GM21786 (cell line): ENCODE results near the gene PTGS2.
"Not testable (repeated sequence)": the region's sequence is repeated elsewhere in the genome, so short reads cannot be mapped to it uniquely, and the experiment has no call there.

Experiments used
- ATAC-seq: cut with Tn5 transposase; IDR thresholded peaks from one replicate; pipeline ENCODE4 v1.9.1; 2021; ENCODE audit not compliant: unreplicated experiment

Gene PTGS2

DNA sequence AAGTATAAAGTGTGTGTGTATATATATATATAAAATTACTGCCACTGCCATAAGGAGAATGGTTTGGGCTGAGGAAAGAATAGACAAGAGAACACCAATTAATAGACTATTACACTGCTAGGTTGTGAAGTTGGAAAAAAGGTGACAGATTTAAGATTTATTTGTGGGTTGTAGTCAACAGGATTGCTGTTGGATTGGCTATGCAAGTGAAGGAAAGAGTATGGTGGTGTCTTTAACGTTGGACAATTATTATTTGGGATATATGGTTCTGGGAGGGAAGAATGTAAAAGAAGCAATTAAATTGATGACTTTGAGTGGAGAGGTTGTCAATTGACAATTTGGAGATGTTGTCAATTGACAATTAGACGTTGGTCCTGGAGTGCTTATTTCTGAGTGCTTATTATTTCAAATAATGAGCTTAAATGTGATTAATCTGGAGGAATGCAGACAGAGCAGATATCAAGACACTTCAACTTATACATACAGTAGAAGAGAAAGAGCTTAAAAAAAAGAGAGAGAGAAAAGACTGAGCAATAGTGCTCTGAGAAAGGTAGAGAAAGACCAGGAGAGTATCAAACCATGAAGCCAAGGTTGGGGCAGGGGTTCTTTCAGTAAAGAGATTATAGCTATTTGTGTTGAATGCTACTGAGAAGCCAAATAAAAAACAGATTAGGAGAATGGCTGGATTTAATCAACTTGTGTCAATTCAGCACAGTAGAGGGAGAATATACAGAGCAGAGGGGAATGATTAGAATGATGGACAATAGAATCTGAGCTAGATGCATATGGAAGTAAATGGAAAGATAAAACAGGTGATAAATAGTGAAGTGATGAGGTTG is 9.7 kb downstream of the PTGS2 start:
- ATAC-seq = no peak

DNA sequence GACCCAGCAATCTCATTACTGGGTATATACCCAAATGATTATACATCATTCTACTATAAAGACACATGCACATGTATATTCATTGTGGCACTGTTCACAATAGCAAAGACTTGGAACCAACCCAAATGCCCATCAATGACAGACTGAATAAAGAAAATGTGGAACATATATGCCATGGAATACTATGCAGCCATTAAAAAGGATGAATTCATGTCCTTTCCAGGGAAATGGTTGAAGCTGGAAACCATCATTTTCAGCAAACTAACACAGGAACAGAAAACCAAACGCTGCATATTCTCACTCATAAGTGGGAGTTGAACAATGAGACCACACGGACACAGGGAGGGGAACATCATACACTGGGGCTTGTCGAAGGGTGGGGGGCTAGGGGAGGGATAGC is 10.4 kb downstream of the PTGS2 start:
- not testable (repeated sequence) for ATAC-seq

DNA sequence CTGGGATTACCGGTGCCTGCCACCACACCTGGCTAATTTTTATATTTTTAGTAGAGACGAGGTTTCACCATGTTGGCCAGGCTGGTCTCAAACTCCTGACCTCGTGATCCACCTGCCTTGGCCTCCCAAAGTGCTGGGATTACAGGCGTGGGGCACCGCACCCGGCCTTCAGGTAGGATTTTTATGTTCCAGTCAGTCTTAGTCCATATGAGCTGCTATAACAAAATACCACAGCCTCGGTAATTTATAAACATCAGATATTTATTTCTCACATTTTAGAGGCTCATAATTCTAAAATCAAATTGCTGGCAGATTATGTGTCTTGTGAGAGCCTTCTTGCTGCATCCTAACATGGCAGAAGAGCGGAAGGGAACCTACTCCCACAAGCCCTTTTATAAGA is 16.0 kb downstream of the PTGS2 start:
- ATAC-seq = not testable (repeated sequence)

DNA sequence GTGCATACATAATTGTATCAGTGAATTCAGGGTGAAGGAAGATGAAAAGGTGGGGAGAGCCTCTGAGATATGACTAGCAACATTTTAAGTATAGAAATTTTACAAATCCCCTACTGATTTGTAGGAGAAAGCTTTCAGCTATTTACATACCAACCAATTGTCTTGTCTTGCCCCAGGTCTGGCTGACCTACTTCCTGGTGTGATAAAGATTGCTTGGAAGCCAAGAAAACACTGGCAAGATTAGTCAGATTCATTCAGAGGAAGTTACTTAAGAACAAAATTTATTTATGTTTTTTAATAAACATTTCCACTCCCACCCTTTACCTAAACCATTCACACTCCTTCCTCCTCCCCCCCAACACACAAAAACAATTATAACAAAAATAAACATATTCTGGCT is 17.5 kb downstream of the PTGS2 start:
- ATAC-seq = no peak

DNA sequence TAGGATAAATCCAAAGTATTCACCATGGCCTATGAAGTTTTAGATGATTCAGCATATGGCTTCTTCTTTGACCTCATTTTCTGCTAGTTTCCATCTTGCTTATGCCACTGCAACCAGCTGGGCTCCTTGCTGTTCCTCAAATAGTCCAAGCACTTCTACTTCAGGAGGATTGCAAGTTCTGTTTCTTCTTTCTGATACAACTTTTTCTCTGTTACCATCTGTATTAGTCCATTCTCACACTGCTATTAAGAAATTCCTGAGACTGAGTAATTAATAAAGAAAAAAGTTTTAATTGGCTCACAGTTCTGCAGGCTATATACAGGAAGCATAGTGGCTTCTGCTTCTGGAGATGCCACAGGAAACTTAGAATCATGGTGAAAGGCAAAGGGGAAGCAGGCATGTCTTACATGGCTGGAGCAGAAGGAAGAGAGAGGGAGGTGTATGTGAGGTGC is 20.3 kb downstream of the PTGS2 start:
- no peak for ATAC-seq

DNA sequence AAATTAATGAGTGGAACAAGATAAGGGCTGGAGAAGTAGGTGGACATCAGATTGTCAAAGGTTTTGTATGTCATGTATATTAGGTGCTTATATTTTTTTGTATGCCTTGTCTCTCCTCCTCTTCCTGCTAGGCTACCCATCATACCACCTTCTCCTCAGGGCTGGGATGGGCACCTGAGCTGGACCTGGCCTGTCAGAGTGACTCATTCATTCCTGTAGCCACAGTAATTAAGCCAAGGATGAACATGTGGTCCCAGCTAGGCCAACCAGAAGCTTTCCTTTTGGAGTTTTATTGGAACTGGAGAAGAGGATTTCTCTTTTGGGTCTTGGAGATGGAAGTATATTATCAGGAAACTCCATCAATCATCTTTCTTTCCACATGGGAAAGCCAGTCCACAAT is 21.2 kb downstream of the PTGS2 start:
- ATAC-seq = no peak

DNA sequence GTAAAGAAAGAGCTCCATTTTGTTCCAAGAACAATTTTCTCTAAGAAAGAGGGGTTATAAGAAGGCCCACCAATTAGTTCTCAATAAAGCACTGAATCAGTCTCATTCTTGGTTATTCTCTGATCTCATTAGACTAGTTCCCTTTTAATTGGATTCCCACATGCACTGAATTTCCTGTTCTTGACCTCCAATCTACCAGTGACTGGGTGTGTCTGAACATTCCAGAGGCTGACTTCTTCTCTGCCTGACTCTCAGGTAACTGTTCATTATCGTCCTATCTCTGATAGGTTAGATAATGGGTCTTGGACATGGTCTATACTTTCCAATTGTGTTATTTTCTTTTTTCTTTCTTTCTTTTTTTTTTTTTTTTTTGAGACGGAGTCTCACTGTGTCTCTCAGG is 22.7 kb downstream of the PTGS2 start:
- no peak for ATAC-seq

DNA sequence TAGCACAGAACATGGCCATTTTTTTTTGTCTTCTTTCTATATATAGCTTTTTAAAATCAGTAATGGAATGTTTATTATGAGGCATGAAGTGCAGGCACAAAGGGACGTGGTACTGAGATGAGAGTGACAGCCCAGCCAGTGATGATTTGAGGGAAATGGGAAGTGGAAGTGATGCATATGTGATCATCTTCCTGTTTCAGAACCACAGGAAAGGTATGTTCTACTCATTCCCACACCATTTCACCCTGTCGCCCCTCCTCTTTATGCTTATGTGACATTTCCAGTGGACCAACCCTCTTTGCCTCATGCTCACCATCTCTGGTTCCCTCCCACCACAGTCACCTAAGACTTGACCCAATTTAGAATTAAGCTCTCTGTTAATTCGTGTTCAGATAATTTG is 24.3 kb downstream of the PTGS2 start:
- no peak for ATAC-seq

DNA sequence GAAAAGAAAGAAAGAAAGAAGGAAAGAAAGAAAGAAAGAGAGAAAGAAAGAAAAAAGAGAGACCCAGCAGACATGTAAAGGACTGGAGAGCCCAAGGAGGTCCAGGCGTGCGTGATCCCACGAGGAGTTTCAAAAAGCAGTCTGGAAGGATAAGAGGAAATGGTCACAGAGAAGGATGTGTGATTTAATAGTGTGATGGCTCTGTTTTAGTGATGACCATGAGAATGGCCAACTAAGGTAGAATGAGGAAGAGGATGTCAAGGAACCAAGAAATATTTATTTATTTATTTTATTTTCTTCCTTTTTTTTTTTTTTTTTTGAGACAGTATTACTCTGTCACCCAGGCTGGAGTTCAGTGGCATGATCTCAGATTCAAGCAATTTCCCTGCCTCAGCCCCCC is 25.5 kb downstream of the PTGS2 start:
- no peak for ATAC-seq

DNA sequence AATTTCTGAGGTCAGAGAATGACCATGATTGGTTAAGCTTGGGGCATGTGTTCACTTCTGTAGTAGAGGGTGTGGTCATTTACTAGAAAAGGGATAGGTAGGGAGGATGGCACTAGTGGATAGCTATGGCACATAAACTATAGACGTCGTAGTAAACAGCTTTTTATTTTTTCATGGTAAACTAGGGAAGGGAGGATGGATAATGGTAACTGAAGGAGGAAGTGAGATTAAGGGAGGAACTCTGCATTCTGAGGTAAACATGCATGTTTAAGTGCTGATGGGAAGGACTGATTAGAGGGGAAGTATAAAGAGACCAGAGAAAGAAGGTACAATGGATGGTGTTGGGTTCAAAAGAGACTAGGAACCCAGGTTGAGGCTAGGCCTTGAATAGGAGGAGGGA is 26.9 kb downstream of the PTGS2 start:
- no peak for ATAC-seq

DNA sequence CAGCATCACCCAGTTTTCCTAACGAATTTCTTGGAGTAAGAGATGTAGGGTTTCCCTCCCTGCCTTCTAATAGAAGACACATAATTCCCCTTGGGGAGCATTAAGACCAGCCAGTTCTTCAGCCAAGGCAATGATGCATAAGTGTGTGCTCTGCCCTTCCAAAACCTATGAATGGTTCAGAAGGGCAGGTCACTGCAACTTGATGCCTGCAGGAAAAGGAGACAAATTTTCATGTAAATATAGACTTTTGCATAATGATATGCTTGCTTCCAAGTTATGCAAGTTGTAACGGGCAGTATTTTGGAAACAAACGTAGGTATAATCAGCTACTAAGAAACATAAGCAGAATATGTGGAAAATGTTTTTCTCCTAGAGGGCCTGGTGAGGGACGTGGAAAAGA is 31.6 kb downstream of the PTGS2 start:
- ATAC-seq = no peak

DNA sequence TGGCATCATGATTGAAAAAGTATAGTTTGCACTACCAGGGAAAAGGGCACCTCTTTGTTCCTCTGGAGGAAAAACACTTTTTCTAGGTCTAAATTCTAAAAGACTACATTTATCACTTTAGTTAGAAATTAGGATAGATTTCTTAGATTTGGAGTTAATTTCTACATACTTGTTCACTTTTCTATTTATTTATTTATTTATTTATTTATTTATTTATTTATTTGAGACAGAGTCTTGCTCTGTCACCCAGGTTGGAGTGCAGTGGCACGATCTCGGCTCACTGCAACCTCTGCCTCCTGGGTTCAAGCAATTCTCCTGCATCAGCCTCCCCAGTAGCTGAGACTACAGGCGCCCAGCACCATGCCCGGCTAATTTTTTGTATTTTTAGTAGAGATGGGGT is 32.2 kb downstream of the PTGS2 start:
- not testable (repeated sequence) for ATAC-seq

DNA sequence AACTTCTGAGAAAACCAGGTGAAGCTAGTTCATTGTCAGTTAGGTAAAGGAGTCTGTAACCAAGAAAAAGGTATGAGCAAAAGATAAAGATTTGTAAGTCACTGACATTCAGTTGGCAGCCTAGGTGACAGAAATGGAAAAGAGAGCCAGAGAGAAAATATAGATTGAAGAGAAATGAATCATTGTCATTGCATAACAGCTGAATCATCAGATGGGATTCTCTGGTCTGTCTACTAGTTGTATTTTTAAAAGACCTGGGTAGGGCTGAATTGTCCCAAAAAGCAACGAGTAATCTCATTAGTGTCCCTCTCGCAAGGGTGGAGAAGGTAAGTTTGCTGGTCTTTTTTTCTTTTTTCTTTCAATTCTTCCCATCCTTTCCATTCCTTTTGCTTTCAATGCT is 36.6 kb downstream of the PTGS2 start:
- no peak for ATAC-seq

DNA sequence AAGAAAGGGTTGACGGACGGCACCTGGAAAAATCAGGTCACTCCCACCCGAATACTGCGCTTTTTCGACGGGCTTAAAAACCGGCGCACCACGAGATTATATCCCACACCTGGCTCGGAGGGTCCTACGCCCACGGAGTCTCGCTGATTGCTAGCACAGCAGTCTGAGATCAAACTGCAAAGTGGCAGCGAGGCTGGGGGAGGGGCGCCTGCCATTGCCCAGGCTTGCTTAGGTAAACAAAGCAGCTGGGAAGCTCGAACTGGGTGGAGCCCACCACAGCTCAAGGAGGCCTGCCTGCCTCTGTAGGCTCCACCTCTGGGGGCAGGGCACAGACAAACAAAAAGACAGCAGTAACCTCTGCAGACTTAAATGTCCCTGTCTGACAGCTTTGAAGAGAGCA is 42.7 kb downstream of the PTGS2 start:
- ATAC-seq = not testable (repeated sequence)

DNA sequence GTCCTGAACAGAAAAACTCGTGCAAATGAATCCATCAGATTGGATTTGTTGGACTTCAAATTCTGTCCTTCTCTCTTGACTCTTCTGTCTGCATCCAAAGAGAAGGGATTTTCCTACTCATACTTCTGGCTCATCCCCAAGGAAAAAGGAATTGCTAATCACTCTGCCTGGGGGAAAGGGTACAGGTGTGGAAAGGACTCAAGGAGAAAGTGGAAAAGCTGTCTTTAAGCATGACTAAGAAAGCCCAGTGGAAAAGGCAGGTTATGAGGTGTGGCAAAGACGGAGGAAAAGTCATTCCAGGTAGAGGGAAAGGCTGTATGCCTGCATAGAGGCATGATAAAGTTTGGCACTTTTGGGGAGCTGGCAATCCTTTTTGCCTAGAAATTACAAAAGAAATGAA is 43.4 kb downstream of the PTGS2 start:
- ATAC-seq = no peak

DNA sequence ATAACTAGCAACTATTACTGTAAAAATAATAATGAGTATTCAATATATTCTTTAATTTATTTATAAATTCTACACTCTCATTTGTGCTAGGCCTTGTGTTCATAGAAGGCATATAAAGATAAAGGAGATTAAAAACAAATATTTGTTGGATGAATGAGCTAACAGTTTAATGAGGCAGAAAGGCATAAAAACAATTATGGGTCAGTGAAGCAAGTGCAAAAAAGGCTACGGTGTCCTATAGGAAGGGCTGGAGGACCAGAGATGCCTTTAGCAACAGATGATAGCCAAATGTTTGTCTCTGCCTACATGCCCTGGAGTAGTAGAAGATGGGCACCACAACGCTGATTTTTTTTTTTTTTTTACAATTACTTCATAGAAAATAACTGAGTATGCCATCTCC is 45.7 kb downstream of the PTGS2 start:
- no peak for ATAC-seq

DNA sequence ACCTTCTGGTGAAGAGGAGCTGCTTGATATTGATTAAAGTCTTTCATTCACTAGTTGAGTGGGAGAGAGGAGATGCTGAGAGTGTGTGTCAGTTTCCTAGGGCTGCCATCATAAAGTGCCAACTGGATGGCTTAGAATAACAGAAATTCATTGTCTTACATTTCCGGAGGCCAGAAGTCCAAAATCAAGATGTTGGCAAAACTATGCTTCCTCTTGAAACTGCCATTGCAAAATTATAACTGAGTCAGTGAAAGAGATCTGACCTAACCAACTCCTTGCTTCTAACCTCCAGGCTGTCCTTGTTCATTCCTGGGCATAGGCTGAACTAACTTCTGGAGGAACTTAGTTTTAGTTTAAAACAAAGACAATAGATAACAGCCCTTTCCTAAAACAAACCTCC is 47.1 kb downstream of the PTGS2 start:
- ATAC-seq = no peak

DNA sequence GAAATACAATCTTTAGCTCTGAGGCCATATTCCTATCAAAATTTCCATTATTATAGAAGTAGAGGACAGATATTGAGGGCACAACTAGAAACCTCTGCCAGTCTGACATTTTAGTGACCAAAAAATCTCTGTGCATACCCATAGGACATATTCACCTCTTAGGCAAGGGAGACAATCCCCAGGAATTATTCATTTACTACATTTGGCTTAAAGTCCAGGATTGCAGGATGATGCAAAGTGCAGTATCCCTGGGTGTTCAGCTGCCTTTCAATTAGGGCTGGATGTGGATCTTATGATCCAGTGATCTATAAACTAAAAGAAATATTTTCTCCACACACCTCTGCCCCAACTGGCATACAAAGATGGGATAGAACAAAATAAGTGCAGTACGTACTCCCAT is 50.9 kb downstream of the PTGS2 start:
- no peak for ATAC-seq

DNA sequence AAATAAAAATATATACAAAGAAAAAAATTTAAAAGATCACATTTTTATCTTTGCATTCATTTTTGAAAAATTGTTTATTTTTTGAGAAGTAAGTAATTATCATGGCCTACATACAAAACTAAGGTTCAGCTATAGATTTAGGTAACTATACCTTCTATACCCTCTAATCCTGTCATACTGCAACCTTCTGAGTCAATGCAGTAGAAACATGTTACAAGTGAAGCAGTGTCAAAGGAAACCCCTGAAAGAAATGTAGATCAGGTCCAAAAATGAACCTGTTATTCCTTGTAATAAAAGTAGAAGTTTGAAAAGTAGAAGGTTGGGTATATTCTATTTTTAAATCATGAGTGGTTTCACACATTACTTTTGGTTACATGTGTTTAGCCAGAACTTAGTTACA is 51.3 kb downstream of the PTGS2 start:
- no peak for ATAC-seq

DNA sequence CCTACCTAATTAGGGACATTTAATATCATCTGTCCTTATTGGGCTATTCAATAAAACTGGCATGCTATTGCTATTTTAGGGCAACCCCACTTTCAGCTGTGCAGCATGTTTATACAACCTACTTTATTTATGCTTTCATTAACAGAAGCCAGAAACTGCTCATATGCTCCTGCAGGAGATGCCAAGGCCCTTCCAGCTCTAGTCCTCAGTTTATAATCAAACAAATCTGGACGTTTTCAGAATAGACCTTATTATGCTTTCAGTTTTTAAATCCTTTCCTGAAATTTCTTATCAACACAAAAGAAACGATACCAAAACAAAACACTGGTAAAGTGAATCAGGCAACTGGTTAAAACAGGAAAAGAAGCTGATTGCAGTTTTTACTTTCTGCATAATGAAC is 53.2 kb downstream of the PTGS2 start:
- no peak for ATAC-seq

DNA sequence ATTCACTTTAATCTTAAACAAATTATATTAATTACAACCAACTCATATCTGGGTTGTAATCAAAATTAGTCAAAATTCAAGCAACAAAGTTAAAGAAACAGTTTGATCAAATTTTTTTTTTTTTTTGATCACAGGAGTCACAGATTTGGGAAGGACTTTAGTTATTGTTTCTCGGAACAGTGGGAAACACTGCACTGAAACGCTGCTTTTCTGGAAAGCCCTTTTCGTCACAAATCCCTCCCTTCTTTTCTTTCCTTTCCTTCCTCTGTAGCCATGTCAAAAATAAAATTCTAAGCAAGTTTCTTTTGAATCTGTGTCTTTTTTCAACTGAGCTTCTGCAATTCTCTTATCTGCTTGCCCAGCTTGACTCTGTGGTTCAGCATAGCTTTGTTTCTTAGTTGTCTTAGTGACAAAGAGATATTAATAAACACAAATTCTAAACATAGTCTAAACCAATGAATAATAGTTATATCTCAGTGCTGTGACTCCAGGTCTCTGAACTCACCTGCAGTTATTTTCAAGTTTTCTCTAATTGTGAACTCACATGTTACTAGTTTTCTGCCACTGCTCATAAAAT is 53.8 kb downstream of the PTGS2 start:
- no peak for ATAC-seq

DNA sequence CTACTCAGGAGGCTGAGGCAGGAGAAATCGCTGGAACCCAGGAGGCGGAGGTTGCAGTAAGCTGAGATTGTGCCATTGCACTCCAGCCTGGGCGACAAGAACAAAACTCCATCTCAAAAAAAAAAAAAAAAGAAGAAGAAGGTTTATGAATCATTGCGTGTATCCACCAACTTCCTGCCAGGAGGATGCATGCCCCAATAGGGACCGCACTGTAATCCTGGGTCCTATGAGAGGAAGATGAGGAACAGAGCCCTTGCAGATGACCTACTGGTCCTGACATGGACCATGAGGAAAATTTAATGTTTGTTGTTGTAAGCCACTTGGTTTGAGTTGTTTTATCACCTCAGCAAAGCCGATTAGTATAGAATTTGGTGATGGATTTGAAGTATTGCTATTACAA is 56.7 kb downstream of the PTGS2 start:
- ATAC-seq = no peak
